HG02763 (cell line): ENCODE results near the gene NBEAL2.
"Not testable (repeated sequence)": the region's sequence is repeated elsewhere in the genome, so short reads cannot be mapped to it uniquely, and the experiment has no call there.

ENCODE experiments used
- ATAC-seq: cut with Tn5 transposase; IDR thresholded peaks from one replicate; pipeline ENCODE4 v1.9.1; 2021; ENCODE audit warnings: mild to moderate bottlenecking, moderate library complexity; ENCODE audit not compliant: unreplicated experiment

The NBEAL2 gene

DNA sequence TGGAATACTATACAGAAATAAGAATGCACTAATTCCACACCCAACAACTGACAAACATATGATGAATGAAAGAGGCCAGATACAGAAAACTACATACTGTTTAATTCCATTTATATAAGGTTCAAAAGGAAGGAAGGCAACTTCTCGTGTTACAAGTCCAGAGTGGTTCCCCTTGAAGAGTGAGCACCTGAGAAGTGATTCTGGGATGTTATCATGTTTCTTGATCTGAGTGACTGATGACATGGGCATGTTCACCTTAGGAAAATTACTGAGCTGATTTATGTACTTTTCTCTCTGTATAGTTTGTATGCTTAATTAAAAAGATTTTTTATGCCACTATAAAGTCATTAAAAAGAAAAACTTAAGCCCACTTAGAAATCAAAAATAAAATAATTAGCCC, 16.5 kb upstream of the NBEAL2 start:
- no peak for ATAC-seq

DNA sequence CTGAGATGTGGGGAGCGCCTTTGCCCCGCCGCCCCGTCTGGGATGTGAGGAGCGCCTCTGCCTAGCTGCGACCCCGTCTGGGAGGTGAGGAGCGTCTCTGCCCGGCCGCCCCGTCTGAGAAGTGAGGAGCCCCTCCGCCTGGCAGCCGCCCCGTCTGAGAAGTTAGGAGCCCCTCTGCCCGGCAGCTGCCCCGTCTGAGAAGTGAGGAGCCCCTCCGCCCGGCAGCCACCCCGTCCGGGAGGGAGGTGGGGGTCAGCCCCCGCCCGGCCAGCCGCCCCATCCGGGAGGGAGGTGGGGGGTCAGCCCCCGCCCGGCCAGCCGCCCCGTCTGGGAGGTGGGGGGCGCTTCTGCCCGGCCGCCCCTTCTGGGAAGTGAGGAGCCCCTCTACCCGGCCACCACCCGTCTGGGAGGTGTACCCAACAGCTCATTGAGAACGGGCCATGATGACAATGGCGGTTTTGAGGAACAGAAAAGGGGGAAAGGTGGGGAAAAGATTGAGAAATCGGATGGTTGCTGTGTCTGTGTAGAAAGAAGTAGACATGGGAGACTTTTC, 15.4 kb upstream of the NBEAL2 start:
- not testable (repeated sequence) for ATAC-seq

DNA sequence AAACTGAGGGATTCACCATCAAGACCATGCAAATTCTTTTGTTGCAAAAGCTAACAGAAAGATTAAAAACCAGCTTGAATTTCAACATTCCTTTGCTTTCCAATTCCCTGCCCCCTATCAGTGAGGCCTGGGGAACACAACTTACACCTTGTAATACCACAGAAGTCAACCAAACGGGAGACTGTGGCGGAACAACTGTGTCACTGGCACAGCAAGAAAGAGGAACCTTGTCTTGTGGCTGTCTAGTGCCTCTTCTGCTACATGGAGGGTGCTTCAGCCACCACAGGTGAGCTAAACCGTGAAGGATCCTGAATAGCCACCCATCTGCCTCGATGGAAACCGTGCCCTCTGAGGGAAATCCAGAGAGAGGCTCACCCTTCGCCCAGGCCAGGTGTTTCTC, 14.3 kb upstream of the NBEAL2 start:
- no peak for ATAC-seq

DNA sequence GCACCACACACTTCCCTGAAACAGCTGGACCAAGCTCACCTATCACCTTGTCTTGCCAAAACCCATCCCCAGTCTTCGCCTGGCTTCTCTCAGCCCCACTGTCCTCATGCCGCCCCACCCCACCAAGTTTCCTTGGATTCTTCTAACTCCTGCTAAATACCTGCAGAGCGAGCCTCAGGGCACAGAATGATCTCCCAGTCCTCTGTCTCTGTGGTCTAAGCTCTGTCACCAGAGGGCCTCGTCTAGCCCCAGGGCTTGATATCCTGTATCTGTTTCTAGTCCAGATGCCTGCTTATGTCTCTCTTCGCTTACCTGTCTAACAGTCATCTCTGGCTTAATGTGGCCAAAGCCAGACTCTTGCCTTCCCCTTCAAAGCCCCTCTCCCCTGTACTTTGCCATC, 12.7 kb upstream of the NBEAL2 start:
- no peak for ATAC-seq

DNA sequence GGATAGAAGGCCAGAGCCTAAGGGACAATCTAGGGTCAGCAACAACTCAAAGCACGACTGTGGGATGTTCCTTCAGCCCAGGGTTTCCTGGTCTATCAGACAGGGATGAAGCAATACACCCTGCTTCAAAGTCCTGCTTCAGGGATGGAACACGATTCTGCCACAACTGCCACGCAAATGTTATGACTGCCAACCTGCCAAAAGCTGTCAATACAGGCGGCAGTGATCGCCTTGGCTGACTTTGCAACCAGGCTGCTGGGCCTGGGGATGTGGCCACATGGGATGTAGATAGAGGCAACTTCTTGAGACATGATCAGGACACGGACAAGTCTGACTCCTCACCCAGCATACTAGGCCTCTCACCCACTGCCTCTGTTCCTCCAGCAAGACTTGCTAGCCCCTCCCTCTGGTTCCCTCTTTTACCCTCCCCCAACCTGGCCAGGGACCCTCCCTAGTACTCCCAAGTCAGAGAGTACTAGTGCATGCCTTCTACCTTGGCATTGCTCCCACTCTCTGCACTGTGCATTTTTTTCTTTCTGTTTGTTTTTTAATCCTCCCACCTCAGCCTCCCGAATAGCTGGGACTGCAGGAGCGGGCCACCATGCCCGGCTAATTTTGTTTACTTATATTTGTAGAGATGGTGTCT, 10.6 kb upstream of the NBEAL2 start:
- ATAC-seq, result no peak

DNA sequence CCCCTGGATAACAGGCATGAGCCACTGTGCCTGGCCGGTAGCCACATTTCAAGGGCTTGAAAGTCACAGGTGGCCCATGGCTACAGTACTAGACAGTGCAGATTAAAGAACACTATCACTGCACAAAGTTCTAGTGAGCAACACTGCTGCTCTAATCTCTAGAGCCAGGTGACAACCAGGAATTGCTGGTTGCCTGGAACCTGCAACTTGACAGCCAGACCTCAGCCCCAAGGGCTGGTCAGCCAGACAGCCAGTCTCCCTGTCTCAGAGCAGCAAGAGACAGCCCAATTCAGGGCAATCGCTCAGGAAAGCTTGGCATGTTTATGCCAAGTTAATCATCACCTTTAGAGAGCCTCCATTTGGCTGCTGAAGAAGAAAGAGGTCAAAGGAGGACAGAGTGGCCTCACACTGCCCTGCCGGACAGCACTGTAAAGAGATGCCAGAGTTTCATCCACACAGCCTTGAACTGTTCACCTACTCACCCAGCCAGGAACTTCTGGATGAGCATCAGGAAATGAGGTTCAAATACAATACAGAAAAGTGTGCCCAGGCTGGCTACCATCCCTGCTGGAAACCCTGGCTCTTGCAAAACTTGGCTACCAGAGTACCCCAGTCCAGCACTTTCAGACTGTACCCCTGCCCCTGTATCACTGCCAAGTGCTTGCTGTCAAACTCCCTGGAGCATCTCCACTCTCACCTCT, 8.9 kb upstream of the NBEAL2 start:
- ATAC-seq, result no peak

DNA sequence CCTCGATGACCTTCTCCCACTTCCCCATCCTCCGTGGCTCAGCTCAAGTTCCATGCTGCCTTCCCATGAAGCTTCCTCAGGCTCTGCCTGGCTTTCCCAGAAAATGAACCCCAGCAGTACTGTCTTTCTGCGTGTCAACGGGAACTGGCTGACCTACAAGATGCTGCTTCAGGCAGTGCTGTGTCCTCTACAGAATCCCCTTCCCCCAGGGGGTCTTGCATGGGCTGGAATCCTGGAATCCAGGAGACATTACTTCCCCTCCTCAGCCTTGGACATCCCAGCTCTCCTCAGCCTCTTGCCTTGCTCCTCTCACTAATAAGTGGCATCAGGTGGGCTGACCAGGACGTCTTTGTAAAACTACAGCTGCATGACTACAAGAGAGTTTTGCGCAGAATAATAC, 8.3 kb upstream of the NBEAL2 start:
- no peak for ATAC-seq

DNA sequence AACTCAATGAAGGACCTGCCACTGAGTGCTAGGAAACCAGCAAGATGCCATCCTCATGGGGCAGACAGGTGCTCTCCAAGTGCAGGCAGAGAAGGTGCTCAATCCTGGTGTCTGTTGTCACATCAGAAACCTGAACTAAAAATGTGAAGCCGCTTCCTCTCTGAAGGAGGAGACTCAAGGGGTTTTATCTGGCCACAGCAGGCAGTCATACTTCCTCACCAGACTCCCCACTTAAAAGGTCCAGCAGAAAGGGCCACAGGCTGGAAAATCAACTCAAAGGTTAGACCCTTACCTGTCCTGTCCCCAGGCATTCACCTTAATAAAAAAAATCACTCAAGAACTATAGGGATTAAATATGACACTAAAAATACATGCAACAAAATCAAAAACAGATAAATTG, 7.7 kb upstream of the NBEAL2 start:
- no peak for ATAC-seq

DNA sequence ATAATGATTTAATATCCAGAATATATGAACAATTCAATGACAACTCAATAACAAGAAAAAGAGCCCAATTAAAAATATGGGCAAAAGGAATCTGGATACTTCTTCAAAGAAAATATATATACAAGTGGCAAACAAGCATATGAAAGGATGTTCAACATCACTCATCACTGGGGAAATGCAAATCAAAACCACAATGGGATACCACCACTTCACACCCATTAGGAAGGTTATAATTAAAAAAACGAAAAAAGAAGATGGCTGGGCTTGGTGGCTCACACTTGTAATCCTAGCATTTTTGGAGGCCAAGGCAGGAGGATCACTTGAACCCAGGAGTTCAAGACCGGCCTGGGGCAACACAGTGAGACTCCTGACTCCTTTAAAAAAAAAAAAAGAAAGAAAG, 7.1 kb upstream of the NBEAL2 start:
- no peak for ATAC-seq

DNA sequence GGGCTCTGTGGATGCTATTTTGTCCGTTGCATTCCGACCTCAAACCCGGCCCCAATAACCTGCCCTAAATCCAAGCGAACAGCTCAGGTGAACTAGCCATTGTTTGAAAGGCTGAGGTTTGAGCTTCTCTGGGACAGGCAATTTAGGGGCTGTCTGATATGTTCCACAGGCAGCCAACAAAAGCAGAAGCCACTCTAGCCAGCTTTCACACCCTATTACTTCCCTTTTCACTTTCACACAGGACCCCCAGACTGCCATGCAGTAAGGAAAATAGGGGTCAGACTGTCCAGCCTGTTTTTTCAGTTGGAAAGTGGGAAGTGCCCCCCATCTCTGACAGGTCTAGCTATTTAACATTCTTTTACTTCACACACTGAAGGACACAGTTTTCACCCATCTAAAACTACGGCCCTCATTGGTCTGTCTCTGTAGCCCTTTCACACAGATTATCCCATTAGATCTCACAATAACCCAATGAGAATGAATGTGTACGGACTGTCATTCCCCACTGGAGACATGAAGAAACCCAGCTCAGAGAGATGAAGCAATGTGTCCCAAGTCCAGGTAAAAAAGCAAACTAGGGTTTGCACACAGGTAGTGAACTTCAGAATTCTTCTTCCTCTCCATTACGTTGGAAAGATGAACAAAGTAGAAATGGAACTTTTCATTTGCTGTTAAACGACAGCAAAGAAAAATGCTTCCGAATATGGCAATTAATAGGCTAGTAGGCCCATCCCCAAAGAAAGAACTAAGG, 4.9 kb upstream of the NBEAL2 start:
- ATAC-seq, result no peak

DNA sequence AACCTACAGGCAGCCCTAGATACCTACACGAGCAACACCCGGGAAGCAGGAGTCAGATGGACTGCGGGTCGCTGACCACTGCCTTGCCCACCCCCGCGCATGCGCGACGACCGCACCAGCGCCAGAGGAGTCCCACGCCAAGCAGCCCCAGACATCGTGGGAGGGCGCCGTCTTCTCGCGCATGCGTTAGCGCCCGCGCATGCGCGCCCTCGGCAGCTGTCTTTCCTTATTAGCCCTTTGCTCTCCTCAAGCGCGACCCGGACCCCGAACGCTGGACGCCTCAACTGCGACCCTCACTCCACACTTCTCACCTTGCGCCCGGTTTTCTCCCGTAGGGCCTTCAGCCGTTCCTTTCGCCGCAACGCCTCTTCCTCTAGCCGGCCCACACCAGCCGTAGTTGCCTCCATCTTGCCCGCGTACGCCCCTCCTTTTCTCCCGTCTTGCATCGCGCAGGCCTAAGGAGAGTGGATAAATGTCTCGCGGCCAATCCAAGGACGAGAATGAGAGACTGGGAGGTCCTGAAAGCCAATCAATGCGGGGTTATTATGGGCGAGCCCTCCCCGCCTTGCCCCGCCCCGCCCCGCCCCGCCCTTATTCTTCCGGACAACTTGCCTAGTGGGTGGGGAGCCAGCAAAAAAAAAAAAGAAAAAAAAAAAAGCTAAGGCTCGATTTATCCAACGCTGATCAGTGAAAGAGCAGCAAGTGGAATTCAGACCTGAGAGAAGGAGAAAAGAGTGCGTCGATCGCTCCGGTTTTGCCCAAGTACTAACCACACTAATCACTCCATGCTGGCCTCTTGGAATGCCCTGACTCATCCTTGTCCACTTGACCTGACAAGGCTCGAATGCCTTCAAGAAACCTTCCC, 2.9 kb upstream of the NBEAL2 start, which contains the start of gene CCDC12:
Gene CCDC12, minus strand, starts transcription at position 420 of the 865 bp plus-strand sequence. Its CDS starts 13 bp downstream, at position 407.
- ATAC-seq, result peak; percentile 71

DNA sequence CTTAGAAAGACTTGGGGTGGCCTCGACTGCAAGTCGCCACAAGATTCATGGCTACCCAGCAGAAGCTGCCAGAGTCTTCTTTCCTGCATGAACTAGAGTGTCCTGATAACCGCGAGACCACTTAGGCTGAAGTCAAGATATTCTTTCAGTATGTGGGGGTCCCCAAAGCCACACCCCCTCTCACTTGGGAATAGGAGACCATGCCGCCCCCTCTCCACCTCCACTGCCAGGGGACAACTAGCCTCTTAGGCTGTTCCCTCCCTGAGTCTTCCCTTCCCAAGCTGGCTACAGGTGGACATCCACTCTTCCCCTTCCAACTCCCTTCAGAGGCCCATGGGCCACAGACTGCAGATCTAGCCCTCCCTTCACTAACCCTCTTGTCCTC, 1.7 kb upstream of the NBEAL2 start:
- no peak for ATAC-seq

DNA sequence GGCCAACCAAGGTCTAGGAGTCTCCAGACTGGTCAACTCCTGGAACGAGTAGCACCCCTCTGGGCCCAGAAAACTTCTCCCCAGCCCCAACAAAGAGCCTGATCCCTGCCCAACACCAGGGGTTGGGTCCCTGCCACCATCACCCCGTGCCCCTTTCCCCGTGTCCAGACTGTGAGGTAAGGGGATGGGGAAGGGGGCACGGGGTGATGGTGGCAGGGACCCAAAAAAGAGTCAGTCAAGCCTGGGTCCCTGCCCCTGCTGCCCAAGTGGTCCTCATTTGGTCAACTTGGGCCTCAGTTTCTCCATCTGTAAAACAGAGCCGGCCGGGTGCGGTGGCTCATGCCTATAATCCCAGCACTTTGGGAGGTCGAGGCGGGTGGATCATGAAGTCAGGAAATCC, 1.1 kb upstream of the NBEAL2 start:
- ATAC-seq, result no peak

DNA sequence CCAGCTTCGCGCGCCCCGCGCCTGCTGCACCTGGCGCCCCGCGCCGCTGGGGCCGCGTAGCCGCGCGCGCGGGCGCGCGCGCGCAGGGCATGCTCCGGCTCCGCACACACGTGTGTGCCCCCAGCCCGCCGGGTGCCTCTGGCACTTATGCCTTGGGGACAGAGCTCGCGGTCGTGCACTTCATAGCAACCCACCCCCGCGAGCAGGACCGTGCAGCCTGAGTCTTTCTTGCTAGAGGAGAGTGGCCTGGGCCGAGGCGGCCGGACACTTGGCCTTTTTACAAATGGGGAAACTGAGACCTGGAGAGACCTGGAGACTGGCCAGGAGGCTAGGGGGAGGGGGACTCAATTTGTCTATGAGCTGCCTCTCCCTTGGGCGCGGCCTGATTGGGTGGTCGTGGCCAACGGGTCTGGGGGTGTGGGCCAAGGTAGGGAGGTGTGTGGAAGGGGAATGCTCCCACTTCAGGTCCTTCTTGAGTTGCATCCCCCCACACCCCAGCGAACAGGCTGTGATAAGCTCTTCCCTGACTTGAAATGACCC, 562 bp downstream of the NBEAL2 start:
- ATAC-seq, result peak; percentile 1

DNA sequence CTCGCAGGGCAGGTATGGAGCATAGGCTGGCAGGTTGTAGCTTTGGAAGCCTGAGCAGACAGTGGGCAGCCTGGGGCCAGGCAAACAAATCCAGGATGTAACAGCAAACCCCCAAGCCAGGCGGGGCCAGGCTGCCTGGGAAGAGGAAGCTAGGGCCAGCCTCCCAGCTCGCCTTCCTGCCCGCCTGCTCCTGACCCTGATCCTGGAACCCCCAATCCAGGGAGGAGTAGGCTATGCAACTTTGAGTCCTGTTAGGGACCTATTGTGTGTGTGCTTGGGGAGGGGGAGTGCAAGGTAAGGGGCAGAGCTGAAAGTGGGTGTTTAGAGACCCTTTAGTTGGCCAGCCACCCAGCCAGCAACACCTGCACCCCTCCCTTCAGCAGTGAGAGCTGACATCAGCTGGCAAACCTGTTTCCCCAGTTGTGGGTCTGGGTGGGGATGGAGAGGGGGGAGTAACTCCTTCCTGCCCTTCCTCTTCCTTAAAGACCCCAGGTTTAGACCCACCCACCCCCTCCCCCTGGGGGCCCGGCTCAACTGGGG, 2.5 kb downstream of the NBEAL2 start:
- no peak for ATAC-seq

DNA sequence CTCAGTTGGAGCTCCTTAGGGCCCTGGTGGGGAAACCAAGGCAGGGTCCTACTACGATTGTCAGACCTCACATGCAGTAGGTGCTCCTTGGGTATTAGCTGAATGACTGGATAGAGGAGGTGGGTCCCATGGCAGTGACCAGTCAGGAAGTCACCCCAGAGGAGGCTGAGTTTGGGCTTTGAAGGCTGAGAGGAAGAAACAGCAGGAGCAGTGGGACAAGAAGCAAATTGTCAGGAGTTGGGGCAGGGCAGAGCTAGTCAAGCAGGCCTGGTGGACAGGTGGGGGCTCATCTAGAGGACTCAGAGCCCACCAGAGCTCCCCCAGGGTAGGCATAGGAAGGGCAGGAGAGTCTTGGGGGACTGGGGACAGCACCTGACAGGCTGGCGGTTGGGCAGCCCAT, 3.1 kb downstream of the NBEAL2 start:
- no peak for ATAC-seq

DNA sequence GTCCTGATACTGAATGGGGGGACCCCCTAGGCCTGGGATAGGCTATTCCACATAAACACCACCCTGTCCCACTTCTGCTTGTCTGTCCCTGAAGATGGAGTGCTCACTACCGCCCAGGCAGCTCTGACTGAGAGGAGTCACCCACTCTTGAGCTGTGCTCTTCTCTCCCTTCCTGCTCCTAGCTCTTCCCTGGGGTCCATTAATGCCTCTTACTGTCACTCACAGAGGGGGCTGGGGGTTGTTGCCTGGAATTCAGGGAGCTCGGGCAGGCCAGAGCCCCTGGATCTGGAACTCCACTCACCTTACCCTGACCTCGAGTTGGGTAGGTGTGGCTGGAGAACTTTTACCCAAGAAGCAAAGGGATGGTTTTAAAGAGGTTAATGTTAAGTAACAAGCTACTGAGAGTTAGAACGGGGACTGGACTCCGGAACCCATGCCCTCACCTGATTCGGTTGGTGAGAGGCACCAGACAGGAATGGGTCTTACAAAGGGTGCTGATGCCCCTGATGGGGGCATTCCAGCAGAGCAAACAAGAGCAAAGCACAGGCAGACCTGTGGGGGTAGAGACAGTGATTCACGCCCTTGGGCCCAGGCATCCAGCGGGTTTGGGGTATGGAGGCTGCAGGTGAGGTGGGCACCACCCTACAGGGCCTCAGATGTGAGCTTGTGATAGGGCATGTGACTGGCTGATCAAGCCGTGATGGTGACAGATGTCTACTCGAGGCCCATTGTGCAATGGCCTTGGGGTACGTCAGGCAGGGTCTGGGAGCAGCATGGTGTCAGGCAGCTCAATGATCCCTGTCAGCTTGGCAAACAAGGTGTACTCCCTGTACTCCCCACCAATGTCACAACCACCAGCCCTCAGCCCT, 5.4 kb downstream of the NBEAL2 start:
- ATAC-seq, result no peak

DNA sequence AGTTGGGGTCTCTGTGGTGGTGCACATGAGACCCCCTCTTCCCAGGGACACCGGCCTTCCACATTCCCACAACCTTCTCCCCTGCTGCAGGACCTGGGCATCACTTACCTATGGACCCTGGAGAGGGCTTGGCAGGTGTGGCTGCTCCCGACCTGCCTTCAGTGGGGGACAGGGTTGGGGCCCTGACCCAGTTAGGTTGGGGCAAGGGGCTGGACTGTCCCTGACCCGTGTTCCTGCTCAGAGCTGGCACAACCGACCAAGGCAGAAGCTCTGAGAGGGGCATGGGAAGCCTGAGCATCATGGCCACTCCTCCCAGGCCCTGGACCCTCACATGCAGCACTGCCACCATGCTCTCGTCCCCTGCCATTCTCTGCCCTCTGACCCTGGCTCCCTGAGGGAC, 6.1 kb downstream of the NBEAL2 start:
- ATAC-seq, result no peak

DNA sequence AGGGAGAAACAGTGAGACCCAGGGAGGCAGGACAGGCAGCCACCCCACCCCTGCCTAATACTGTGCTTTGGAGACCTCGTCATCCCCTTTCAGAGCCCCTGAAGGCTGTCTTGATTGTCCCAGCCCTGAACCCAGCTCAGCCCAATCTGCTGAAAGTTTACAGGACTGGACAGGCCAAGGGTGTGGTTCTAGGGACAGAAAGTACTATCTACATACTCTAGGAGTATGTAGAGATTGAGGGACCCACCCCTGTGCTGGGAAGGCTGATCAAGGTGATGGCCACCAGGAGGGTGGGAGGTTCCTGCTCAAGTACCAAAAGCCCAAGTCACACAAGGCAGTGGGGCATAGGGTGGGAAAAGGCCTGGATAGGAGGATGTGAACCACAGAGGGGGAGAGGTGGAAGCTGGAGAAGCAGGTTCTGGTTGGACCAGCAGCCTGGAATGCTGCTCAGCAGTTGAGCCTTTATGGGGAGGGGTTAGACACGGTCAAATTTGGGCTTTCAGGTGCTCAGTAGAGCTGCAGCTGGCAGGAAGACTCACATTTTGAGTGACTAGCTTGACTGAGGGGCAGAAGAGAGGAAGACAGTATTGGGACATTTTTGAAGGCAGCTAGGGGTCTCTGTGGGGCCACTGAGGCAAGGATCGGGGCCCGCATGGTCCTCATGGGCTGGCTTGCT, 6.7 kb downstream of the NBEAL2 start:
- no peak for ATAC-seq
